SK-N-MC (cell line): ENCODE measurements around the gene ITGA8.
"Not testable (repeated sequence)": the region's sequence is repeated elsewhere in the genome, so short reads cannot be mapped to it uniquely, and the experiment has no call there.

Experiments used
- DNase-seq: peaks from one replicate; pipeline ENCODE4 v3.0.0-alpha.2; 2011; ENCODE audit warnings: low read depth, low spot score
- H3K27ac ChIP-seq: fragments of 200-600 bp; sonication (generic); 2 replicates; pipeline ENCODE4 v1.5.1; 2016; ENCODE audit warnings: mixed run types
- H3K36me3 ChIP-seq: fragments of 200-600 bp; sonication (generic); 2 replicates; pipeline ENCODE4 v1.6.1; 2017; ENCODE audit warnings: antibody characterized with exemption, low read length, mixed read lengths; ENCODE audit not compliant: insufficient read depth
- H3K4me3 ChIP-seq: fragments of 200-600 bp; sonication (generic); 2 replicates; pipeline ENCODE4 v1.5.1; 2016
- H3K9ac ChIP-seq: fragments of 200-600 bp; sonication (generic); 2 replicates; pipeline ENCODE4 v1.8.0; 2017; ENCODE audit warnings: mixed run types, mixed read lengths; ENCODE audit not compliant: insufficient read length
- H3K9me3 ChIP-seq: fragments of 200-600 bp; sonication (generic); 2 replicates; pipeline ENCODE4 v1.6.1; 2017; ENCODE audit warnings: low read depth, mild to moderate bottlenecking, antibody characterized with exemption, low read length, moderate library complexity, mixed read lengths
- EZH2 ChIP-seq: fragments of 200-600 bp; sonication (generic); IDR thresholded peaks from one replicate; pipeline ENCODE4 v1.6.1; 2017; ENCODE audit warnings: antibody characterized with exemption
- FOXP2 ChIP-seq: optimal IDR thresholded peaks from 2 replicates; pipeline ENCODE3; 2011; ENCODE audit warnings: mild to moderate bottlenecking, moderate library complexity; ENCODE audit not compliant: insufficient read depth; ENCODE audit errors: extremely low read length, control extremely low read depth
- POLR2AphosphoS5 ChIP-seq: IDR thresholded peaks from 2 replicates; pipeline ENCODE4 v1.6.1; 2012; ENCODE audit warnings: mild to moderate bottlenecking, low read depth, low read length, borderline replicate concordance

The ITGA8 gene

GRCh38 chr10:15485027-15485426 lies 234.7 kb downstream of the ITGA8 start:
- TF ChIP-seq EZH2 = no peak
- TF ChIP-seq POLR2AphosphoS5 = no peak
- TF ChIP-seq FOXP2 = no peak

GRCh38 chr10:15484128-15484527 lies 235.6 kb downstream of the ITGA8 start:
- H3K9ac ChIP-seq = no peak overlapping the region
- no peak for DNase-seq
- H3K27ac ChIP-seq = no peak overlapping the region
- no peaks in the 10 kb centered on the region for H3K9me3 ChIP-seq
- no peak for TF ChIP-seq FOXP2
- TF ChIP-seq POLR2AphosphoS5 = no peak
- no peak for TF ChIP-seq EZH2
- no peaks in the 10 kb centered on the region for H3K36me3 ChIP-seq
- no peak overlapping the region for H3K4me3 ChIP-seq

More at GRCh38 chr10:15485027-15485426, 234.7 kb downstream of the ITGA8 start:
- DNase-seq = no peak
- Histone ChIP-seq H3K4me3 (no peak overlapping the region), H3K27ac (no peak overlapping the region), H3K9ac (no peak overlapping the region), H3K9me3 (no peaks in the 10 kb centered on the region), H3K36me3 (no peaks in the 10 kb centered on the region)

GRCh38 chr10:15483215-15484075 lies 236.3 kb downstream of the ITGA8 start:
- Histone ChIP-seq H3K9me3 (no peaks in the 10 kb centered on the region), H3K27ac (no peak overlapping the region), H3K9ac (no peak overlapping the region), H3K4me3 (no peak overlapping the region), H3K36me3 (no peaks in the 10 kb centered on the region)
- no peak for DNase-seq
- no peak for TF ChIP-seq FOXP2
- no peak for TF ChIP-seq POLR2AphosphoS5
- no peak for TF ChIP-seq EZH2

- Histone ChIP-seq H3K36me3 (no peaks in the 10 kb centered on the region), H3K9ac (no peak overlapping the region), H3K4me3 (no peak overlapping the region), H3K27ac (no peak overlapping the region), H3K9me3 (no peaks in the 10 kb centered on the region)
- no peak for DNase-seq
- no peak for TF ChIP-seq FOXP2
- no peak for TF ChIP-seq POLR2AphosphoS5
- TF ChIP-seq EZH2 = no peak
Measured at GRCh38 chr10:15482156-15482555, 237.6 kb downstream of the ITGA8 start.

GRCh38 chr10:15478950-15479349 lies 240.8 kb downstream of the ITGA8 start:
- DNase-seq = no peak
- Histone ChIP-seq H3K9ac (no peak overlapping the region), H3K36me3 (no peaks in the 10 kb centered on the region)

GRCh38 chr10:15478429-15478828 lies 241.3 kb downstream of the ITGA8 start:
- Histone ChIP-seq H3K9me3 (no peaks in the 10 kb centered on the region), H3K9ac (no peak overlapping the region), H3K4me3 (no peak overlapping the region), H3K27ac (no peak overlapping the region), H3K36me3 (no peaks in the 10 kb centered on the region)
- no peak for TF ChIP-seq POLR2AphosphoS5
- no peak for DNase-seq

More at GRCh38 chr10:15478950-15479349, 240.8 kb downstream of the ITGA8 start:
- H3K27ac ChIP-seq = no peak overlapping the region
- no peak overlapping the region for H3K4me3 ChIP-seq
- TF ChIP-seq FOXP2 (no peak), POLR2AphosphoS5 (no peak), EZH2 (no peak)
- no peaks in the 10 kb centered on the region for H3K9me3 ChIP-seq

- no peaks in the 10 kb centered on the region for H3K9me3 ChIP-seq
- no peak overlapping the region for H3K27ac ChIP-seq
- H3K9ac ChIP-seq = no peak overlapping the region
- H3K4me3 ChIP-seq = no peak overlapping the region
- H3K36me3 ChIP-seq = no peaks in the 10 kb centered on the region
- DNase-seq = no peak
- TF ChIP-seq EZH2 (no peak), POLR2AphosphoS5 (no peak), FOXP2 (no peak)
Measured at GRCh38 chr10:15476337-15476736, 243.4 kb downstream of the ITGA8 start.

GRCh38 chr10:15475439-15475838 lies 244.3 kb downstream of the ITGA8 start:
- H3K9me3 ChIP-seq, H3K36me3 ChIP-seq, DNase-seq, H3K9ac ChIP-seq, H3K4me3 ChIP-seq, H3K27ac ChIP-seq: not testable (repeated sequence)

- Histone ChIP-seq H3K9me3 (no peaks in the 10 kb centered on the region), H3K27ac (no peak overlapping the region), H3K36me3 (no peaks in the 10 kb centered on the region), H3K4me3 (no peak overlapping the region), H3K9ac (no peak overlapping the region)
- no peak for DNase-seq
- TF ChIP-seq POLR2AphosphoS5 (no peak), FOXP2 (no peak), EZH2 (no peak)
Measured at GRCh38 chr10:15474671-15475070, 245.1 kb downstream of the ITGA8 start.
